T-helper 17 cell (primary cell): Measurements from ENCODE around the gene CFAP299. TPM values are rescaled to one million over a fixed set of nuclear protein-coding genes. Genes with fewer than 3 reads are reported as not detected.
"Not testable (repeated sequence)": the region's sequence is repeated elsewhere in the genome, so short reads cannot be mapped to it uniquely, and the experiment has no call there.

Experiments
- ATAC-seq: fragments of 150-1000 bp; cut with Tn5 transposase; 2 replicates; pipeline ENCODE4 v1.10.0; 2021; ENCODE audit warnings: mild to moderate bottlenecking, moderate library complexity
- DNase-seq, 3 donors: peaks; one replicate each; pipeline versions ENCODE4 v3.0.0 to v3.0.0-alpha.2; 2020 to 2021
- H3K9me3 ChIP-seq: one replicate; pipeline ENCODE4 v1.7.0; 2013; ENCODE audit warnings: low read length, mild to moderate bottlenecking; ENCODE audit not compliant: control insufficient read depth, poor library complexity, severe bottlenecking
- H3K27ac Mint-ChIP-seq: one replicate; pipeline ENCODE4 v1.8.0; 2022; ENCODE audit warnings: mild to moderate bottlenecking, moderate library complexity, mixed read lengths
- H3K27me3 Mint-ChIP-seq: one replicate; pipeline ENCODE4 v1.8.0; 2022; ENCODE audit warnings: mixed read lengths
- H3K36me3 Mint-ChIP-seq: one replicate; pipeline ENCODE4 v1.8.0; 2022; ENCODE audit warnings: low read depth, mixed read lengths
- H3K4me1 Mint-ChIP-seq: one replicate; pipeline ENCODE4 v1.8.0; 2022; ENCODE audit warnings: mild to moderate bottlenecking, mixed read lengths
- H3K4me3 Mint-ChIP-seq: one replicate; pipeline ENCODE4 v1.8.0; 2022; ENCODE audit warnings: mild to moderate bottlenecking, moderate library complexity, mixed read lengths
- total RNA-seq, 4 donors: library from RNA in 2 of 4; stranded (reverse) in 2 of 4; gene quantifications; one replicate each; pipeline ENCODE4 v1.2.3 and lab custom pipeline; 2022 to 2026

The CFAP299 gene
- total RNA-seq, 2 donors from 2014 or later: not detected

DNA sequence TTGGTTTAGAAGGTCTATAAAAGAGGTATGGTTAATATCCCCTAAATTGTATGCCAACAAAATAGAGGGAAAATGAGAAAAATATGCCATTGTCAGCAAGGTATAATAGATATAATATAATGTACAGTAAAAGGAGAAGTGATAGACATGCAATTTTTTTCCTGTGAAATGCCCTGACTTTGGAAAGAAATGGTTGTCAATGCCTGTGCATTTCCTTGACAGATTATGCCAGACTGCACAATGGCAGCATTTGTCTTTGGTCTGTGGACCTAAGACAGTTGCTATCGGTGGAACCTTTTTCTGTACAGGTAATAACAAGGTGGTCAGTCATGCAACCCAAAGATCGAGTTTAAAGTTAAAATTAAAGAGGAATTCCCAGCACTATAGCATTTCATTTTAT, 301.7 kb downstream of the CFAP299 start:
- Mint-ChIP-seq H3K4me3 (no peak overlapping the region), H3K27me3 (no peaks in the 10 kb centered on the region), H3K27ac (no peak overlapping the region), H3K4me1 (peaks cover 2% of the 10 kb centered on the region), H3K36me3 (peaks cover 3% of the 10 kb centered on the region)
- DNase-seq (no peak), ATAC-seq (no peak)
- H3K9me3 ChIP-seq: no peaks in the 10 kb centered on the region

DNA sequence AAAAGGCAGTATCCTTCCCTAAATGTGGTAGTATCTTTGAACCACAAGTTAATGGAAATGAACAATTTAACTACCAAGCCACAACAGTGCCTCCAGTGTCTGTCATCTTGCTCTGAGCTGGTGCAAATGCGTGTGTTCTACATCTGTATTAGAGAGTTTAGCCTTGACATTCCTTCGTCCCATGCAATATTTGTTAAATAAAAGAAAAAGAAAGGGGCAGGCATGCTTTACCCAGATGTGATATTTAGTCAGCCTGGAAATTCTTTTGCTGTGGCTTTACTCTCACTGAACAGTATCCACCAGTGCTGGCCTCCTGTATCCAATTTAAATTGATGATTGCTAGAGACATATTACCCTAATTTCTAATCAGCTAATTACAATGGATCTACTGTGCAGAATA, 310.5 kb downstream of the CFAP299 start:
- H3K27ac Mint-ChIP-seq: no peak overlapping the region
- no peaks in the 10 kb centered on the region for H3K27me3 Mint-ChIP-seq

DNA sequence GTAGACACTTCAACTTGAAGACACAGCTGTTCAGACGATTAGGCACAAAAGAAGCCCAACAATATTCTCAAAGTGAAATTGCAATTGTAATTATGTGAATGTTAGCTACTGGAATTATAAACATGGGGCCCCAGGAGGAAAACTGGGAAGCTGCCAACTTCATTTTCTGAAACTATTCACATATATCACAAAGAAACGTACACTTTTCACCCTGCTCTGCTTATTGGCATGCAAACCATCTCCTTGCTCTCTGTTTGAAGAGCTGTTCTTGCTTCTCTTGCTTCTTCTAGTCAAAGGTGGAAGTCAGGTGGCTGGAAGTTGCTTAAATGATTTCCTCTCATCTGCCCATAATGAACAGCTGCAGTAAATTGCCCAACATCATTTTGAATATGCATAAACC, 320.1 kb downstream of the CFAP299 start:
- H3K36me3 Mint-ChIP-seq: no peaks in the 10 kb centered on the region
- ATAC-seq (no peak), DNase-seq (no peak)
- no peak overlapping the region for H3K4me3 Mint-ChIP-seq
- peaks cover 5% of the 10 kb centered on the region for H3K27me3 Mint-ChIP-seq
- H3K4me1 Mint-ChIP-seq: no peaks in the 10 kb centered on the region
- no peaks in the 10 kb centered on the region for H3K9me3 ChIP-seq
- no peak overlapping the region for H3K27ac Mint-ChIP-seq

More for the DNA sequence above, 310.5 kb downstream of the CFAP299 start:
- no peaks in the 10 kb centered on the region for H3K9me3 ChIP-seq
- Mint-ChIP-seq H3K4me3 (no peak overlapping the region), H3K36me3 (no peaks in the 10 kb centered on the region), H3K4me1 (peaks cover 2% of the 10 kb centered on the region)
- DNase-seq: no peak
- no peak for ATAC-seq

DNA sequence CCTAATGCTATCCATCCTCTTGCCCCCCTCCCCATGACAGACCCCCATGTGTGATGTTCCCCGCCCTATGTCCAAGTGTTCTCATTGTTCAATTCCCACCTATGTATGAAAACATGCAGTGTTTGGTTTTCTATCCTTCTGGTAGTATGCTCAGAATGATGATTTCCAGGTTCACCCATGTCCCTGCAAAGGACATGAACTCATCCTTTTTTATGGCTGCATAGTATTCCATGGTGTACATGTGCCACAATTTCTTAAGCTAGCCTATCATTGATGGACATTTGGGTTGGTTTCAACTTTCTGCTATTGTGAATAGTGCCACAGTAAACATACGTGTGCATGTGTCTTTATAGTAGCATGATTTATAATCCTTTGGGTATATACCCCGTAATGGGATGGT, 334.6 kb downstream of the CFAP299 start:
- H3K36me3 Mint-ChIP-seq, DNase-seq, H3K9me3 ChIP-seq, H3K4me3 Mint-ChIP-seq, H3K4me1 Mint-ChIP-seq, ATAC-seq, H3K27me3 Mint-ChIP-seq, H3K27ac Mint-ChIP-seq: not testable (repeated sequence)

DNA sequence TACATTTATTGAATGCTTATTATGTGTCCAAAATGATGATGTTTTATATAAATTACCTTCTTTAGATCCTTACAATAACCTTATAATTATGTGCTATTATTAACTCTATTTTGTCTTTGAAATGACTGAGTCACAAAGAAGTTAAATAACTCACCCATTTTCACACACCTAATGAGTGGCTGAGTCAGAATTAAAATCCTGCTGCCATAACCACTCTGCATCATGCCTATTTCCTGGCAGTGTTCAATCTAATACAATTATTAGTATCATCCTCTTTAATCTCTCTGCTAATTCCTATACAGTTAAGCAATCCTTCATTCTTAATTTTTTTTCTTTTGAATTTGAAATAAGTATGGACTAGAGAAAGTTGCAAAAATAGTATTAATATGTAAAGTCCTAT, 342.9 kb downstream of the CFAP299 start:
- Mint-ChIP-seq H3K36me3 (peaks cover 3% of the 10 kb centered on the region), H3K4me1 (no peaks in the 10 kb centered on the region), H3K27ac (no peak overlapping the region), H3K27me3 (peaks cover 17% of the 10 kb centered on the region), H3K4me3 (no peak overlapping the region)
- ATAC-seq: no peak
- no peaks in the 10 kb centered on the region for H3K9me3 ChIP-seq
- no peak for DNase-seq

DNA sequence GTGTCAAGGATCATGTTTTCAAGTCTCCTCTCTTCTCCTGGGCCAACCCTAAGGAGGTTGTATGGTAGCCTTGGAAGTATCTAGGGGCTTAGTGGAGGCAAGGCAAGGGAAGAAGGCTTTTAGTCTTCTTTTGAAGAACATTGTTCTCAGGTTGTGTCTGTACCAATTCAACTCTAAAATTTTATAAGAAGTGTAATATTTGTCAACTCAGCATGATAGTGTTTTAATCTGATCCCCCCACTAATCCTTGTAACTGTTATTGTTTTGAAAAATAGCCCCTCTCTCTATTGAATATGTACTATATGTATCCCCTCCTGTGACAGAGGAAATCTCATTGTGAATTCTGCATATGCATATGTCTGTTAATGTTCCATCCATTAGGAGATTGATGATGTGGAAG, 345.4 kb downstream of the CFAP299 start:
- no peak for ATAC-seq
- Mint-ChIP-seq H3K4me1 (no peaks in the 10 kb centered on the region), H3K36me3 (peaks cover 3% of the 10 kb centered on the region), H3K27me3 (peaks cover 17% of the 10 kb centered on the region), H3K27ac (no peak overlapping the region), H3K4me3 (no peak overlapping the region)
- DNase-seq: no peak
- H3K9me3 ChIP-seq: no peaks in the 10 kb centered on the region

DNA sequence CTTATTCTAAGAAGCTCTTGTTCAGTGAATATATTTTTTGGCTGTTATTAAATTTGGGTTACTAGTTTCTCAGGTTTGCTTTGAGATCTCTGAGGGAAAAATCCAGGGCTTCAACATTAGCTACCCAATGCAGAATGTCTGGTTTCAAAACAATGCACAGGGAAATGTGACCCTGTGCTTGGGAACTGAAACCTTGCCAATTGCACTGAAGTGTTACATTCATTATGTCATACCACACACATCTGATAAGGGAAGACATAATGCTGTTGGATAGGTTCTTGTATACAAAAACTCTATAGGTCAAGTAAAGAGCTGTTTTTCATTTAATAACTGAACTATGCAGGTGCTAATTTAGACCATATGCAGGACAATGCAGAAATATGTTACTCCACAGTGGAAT, 349.7 kb downstream of the CFAP299 start:
- H3K4me1 Mint-ChIP-seq: no peaks in the 10 kb centered on the region
- H3K4me3 Mint-ChIP-seq: no peak overlapping the region
- H3K27ac Mint-ChIP-seq: no peak overlapping the region
- DNase-seq: no peak
- H3K9me3 ChIP-seq: no peaks in the 10 kb centered on the region
- H3K27me3 Mint-ChIP-seq: peaks cover 24% of the 10 kb centered on the region
- H3K36me3 Mint-ChIP-seq: peaks cover 2% of the 10 kb centered on the region
- ATAC-seq: no peak

DNA sequence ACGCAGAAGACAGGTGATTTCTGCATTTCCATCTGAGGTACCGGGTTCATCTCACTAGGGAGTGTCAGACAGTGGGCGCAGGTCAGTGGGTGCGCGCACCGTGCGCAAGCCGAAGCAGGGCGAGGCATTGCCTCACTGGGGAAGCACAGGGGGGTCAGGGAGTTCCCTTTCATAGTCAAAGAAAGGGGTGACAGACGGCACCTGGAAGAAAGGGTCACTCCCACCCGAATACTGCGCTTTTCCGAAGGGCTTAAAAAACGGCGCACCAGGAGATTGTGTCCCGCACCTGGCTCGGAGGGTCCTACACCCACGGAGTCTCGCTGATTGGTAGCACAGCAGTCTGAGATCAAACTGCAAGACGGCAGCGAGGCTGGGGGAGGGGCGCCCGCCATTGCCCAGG, 352.2 kb downstream of the CFAP299 start:
- ATAC-seq, H3K36me3 Mint-ChIP-seq, H3K27me3 Mint-ChIP-seq, H3K9me3 ChIP-seq, H3K27ac Mint-ChIP-seq, H3K4me1 Mint-ChIP-seq, DNase-seq, H3K4me3 Mint-ChIP-seq: not testable (repeated sequence)

DNA sequence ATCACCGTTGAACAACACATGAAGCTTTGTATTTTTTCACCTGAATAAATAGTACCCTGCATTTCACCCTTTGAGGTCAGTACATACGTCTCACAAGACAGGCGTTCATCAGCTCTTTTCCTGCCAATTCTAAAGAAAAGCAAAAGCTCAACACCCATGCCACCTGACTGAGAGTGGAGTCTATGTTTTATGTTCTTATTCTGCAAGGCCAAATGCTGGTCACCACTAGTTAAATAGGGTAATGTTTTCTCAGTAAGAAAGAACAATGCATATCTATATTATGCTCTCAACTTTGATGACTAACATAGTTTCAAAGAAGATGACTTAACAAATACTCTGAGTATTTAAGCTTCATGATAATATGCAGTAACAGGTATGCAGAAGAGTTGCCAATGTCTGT, 358.6 kb downstream of the CFAP299 start:
- Mint-ChIP-seq H3K4me3 (no peak overlapping the region), H3K36me3 (no peaks in the 10 kb centered on the region), H3K4me1 (no peaks in the 10 kb centered on the region), H3K27me3 (no peaks in the 10 kb centered on the region), H3K27ac (no peak overlapping the region)
- H3K9me3 ChIP-seq: no peaks in the 10 kb centered on the region
- ATAC-seq (no peak), DNase-seq (no peak)

DNA sequence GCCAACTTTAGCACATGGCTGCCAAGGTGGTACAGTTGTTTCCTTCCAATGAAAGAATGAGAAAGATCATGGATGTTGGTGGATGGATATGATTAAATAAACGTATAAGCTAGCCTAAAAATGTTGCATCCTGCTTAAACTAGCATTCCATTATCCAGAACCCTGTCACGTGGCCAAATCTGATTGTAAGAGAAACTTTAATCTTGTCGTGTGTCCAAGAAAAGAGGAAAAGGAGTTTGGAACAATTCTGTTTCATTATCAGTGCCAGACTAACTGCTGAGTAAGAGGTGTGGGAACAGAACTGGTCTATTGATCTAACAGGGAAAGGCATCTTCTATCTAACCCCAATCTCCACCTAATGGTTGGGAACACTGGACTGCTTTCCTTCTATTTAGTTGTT, 369.8 kb downstream of the CFAP299 start:
- ATAC-seq: no peak
- Mint-ChIP-seq H3K27ac (no peak overlapping the region), H3K4me3 (no peak overlapping the region), H3K4me1 (peaks cover 3% of the 10 kb centered on the region), H3K36me3 (no peaks in the 10 kb centered on the region), H3K27me3 (no peaks in the 10 kb centered on the region)
- H3K9me3 ChIP-seq: no peaks in the 10 kb centered on the region
- DNase-seq: no peak

DNA sequence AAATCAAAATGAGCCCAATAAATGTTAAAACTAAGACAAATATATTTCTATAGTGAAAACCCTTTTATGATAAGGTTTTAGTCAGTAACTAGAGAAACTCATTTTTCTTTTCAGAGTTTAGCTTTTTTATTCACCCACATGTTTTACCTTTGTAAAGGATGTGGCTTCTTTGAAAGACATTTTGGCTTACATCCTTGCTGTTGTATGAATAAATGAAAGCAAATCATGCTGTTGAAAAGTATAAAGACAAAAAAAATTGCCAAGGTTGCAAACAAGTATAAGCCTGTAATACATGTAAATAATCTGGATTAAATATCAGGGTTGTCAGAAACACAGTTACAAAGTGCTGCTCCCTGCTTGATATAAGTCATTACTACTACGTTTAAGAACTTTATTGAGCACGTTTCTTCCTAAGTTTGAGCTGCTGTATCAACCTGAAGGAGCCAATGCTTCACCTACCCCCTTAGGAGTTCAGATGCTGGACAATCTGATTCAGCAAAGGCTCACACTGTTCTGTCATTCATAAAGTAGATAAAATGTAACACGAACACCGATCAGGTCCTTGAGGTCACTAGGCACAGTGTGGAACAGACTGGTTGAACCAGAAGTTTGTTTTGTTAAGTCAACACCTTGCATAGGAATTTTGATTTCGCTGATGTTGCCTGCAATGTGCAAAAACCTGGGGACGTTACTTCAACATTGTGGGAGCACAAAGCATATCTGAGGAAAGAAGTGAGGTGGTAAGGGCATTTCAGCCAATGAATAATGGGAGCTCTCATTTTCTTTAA, 373.7 kb downstream of the CFAP299 start:
- no peaks in the 10 kb centered on the region for H3K36me3 Mint-ChIP-seq
- H3K4me3 Mint-ChIP-seq: no peak overlapping the region
- ATAC-seq (no peak), DNase-seq (no peak)
- no peak overlapping the region for H3K27ac Mint-ChIP-seq
- peaks cover 5% of the 10 kb centered on the region for H3K4me1 Mint-ChIP-seq
- H3K9me3 ChIP-seq: no peaks in the 10 kb centered on the region
- no peaks in the 10 kb centered on the region for H3K27me3 Mint-ChIP-seq

DNA sequence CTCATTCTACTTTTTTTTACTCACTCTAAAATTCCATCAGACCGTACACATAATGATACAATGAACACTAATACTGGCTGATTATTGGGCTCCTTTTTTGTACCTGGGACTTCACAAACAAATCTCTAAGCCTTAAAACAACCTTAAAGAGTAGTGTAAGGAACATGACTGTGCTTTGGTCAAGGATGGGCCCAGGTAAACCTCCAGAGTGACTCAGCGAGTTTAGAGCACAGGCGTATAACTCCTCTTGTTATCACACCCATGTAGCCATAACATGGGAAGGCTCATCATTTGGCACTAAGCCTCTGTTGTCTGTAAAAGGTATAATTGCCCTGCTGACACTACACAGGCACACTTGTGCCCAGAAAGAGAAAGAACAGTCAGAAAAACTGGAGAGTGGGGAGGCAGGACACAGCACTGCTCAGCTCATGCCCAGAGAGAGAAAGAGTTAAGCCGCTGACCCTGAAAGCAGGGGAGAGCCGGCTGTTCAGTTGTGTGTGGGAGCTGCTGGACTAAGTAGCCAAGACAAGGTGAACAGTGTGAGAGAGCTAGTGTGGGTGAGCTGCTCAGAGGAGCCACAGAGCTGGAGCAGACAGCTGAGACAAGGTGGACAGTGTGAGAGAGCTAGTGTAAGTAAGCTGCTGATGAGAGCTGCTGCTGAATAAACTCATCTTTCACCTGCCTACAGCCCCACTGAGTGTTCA, 375.4 kb downstream of the CFAP299 start:
- no peak overlapping the region for H3K27ac Mint-ChIP-seq
- H3K27me3 Mint-ChIP-seq: no peaks in the 10 kb centered on the region
- no peak overlapping the region for H3K4me3 Mint-ChIP-seq
- ATAC-seq (no peak), DNase-seq (no peak)
- H3K9me3 ChIP-seq: no peaks in the 10 kb centered on the region
- no peaks in the 10 kb centered on the region for H3K36me3 Mint-ChIP-seq
- peaks cover 8% of the 10 kb centered on the region for H3K4me1 Mint-ChIP-seq

DNA sequence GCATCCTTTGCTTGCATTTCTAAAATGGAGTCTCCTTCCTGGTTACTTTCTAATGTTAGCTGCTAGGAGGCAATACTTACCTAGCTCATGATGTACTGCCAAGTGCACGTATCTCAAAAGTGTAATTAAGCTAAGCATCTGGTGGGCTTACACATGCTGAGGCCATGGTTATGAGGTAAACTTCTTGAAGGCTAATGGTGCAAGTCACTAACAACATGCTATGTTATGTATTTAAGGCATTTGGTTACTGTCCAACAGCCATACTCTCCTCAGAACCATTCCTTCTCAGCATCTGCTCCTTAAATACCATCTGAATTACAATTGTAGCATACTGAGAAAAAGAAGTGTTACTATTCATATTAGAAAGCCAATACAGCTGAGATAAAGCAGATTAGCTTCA, 376.4 kb downstream of the CFAP299 start:
- no peak for DNase-seq
- Mint-ChIP-seq H3K4me3 (no peak overlapping the region), H3K27ac (no peak overlapping the region), H3K4me1 (peaks cover 8% of the 10 kb centered on the region), H3K36me3 (no peaks in the 10 kb centered on the region), H3K27me3 (no peaks in the 10 kb centered on the region)
- no peak for ATAC-seq
- H3K9me3 ChIP-seq: no peaks in the 10 kb centered on the region

DNA sequence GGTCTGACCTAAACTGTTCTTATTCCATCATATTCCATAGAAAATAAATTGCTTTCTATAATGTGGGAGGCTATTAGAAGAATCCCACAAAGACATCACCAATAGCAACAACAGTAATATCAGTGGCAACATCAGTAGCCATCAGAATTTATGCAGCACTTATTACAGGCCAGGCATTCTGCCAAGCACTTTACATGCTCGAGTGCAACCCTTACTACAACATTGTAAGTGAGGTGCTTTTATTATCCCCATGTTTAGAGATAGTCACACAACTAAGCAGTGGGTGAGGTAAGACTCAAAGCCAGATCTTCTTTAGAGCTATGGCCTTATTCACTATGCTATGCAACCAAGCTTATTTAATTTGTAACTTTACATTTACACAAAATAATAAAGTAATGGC, 377.9 kb downstream of the CFAP299 start:
- H3K4me3 Mint-ChIP-seq: no peak overlapping the region
- no peak for DNase-seq
- no peaks in the 10 kb centered on the region for H3K27me3 Mint-ChIP-seq
- H3K36me3 Mint-ChIP-seq: no peaks in the 10 kb centered on the region
- no peaks in the 10 kb centered on the region for H3K9me3 ChIP-seq
- no peak overlapping the region for H3K27ac Mint-ChIP-seq
- ATAC-seq: no peak
- H3K4me1 Mint-ChIP-seq: peaks cover 8% of the 10 kb centered on the region
